HG03354 (cell line): ENCODE measurements around the gene CD47.

Source experiments
- ATAC-seq: cut with Tn5 transposase; IDR thresholded peaks from one replicate; pipeline ENCODE4 v1.9.1; 2021; ENCODE audit warnings: mild to moderate bottlenecking; ENCODE audit not compliant: unreplicated experiment, poor library complexity, severe bottlenecking

CD47 gene

GRCh38 chr3:108118038-108118768, 27.4 kb upstream of the CD47 start:
- no peak for ATAC-seq

- no peak for ATAC-seq
Observed at GRCh38 chr3:108117241-108117775, 26.5 kb upstream of the CD47 start.

GRCh38 chr3:108114423-108115065, 23.7 kb upstream of the CD47 start:
- no peak for ATAC-seq

GRCh38 chr3:108113975-108114374, 23.1 kb upstream of the CD47 start:
- no peak for ATAC-seq

GRCh38 chr3:108110934-108111333, 20.1 kb upstream of the CD47 start:
- ATAC-seq = no peak

- ATAC-seq = no peak
Observed at GRCh38 chr3:108108416-108108815, 17.6 kb upstream of the CD47 start.

- no peak for ATAC-seq
Observed at GRCh38 chr3:108106449-108106848, 15.6 kb upstream of the CD47 start.

- ATAC-seq = no peak
Observed at GRCh38 chr3:108106031-108106430, 15.2 kb upstream of the CD47 start.

- ATAC-seq = no peak
Observed at GRCh38 chr3:108103886-108104797, 13.3 kb upstream of the CD47 start.

- no peak for ATAC-seq
Observed at GRCh38 chr3:108103040-108103751, 12.4 kb upstream of the CD47 start.

GRCh38 chr3:108102420-108103039, 11.7 kb upstream of the CD47 start:
- ATAC-seq = no peak

GRCh38 chr3:108100906-108101660, 10.3 kb upstream of the CD47 start:
- ATAC-seq = peak; percentile 95

GRCh38 chr3:108099679-108100428, 9.0 kb upstream of the CD47 start:
- ATAC-seq = peak; percentile 35

GRCh38 chr3:108099244-108099643, 8.4 kb upstream of the CD47 start:
- ATAC-seq = no peak

- ATAC-seq = no peak
Observed at GRCh38 chr3:108098003-108098370, 7.2 kb upstream of the CD47 start.

GRCh38 chr3:108097322-108098002, 6.6 kb upstream of the CD47 start:
- no peak for ATAC-seq

- ATAC-seq = no peak
Observed at GRCh38 chr3:108096532-108097321, 5.9 kb upstream of the CD47 start.
